GM21515 (cell line): ENCODE results near the gene ANXA9.

Experiments used
- ATAC-seq: cut with Tn5 transposase; IDR thresholded peaks from one replicate; pipeline ENCODE4 v1.9.1; 2021; ENCODE audit not compliant: unreplicated experiment

The ANXA9 gene

GRCh38 chr1:150981805-150982712 is at the start of gene ANXA9:
Gene ANXA9 (plus strand): TSS chr1:150982292. CDS start chr1:150983106, 814 bp downstream.
- ATAC-seq: no peak

GRCh38 chr1:150944856-150945255 is 37.2 kb upstream of the ANXA9 start:
- ATAC-seq: no peak

- no peak for ATAC-seq
Measured at GRCh38 chr1:150954708-150955107, 27.4 kb upstream of the ANXA9 start.

GRCh38 chr1:150955280-150955679 is 26.8 kb upstream of the ANXA9 start:
- no peak for ATAC-seq

- no peak for ATAC-seq
Measured at GRCh38 chr1:150957666-150958065, 24.4 kb upstream of the ANXA9 start.

GRCh38 chr1:150960646-150961045 is 21.4 kb upstream of the ANXA9 start:
- no peak for ATAC-seq

GRCh38 chr1:150961756-150962155 is 20.3 kb upstream of the ANXA9 start:
- ATAC-seq: no peak

GRCh38 chr1:150963321-150964163 is 18.6 kb upstream of the ANXA9 start:
- ATAC-seq: no peak

GRCh38 chr1:150964164-150964489 is 18.0 kb upstream of the ANXA9 start:
- no peak for ATAC-seq

- ATAC-seq: no peak
Measured at GRCh38 chr1:150965605-150966004, 16.5 kb upstream of the ANXA9 start.

GRCh38 chr1:150966011-150966410 is 16.1 kb upstream of the ANXA9 start:
- no peak for ATAC-seq

GRCh38 chr1:150967936-150968335 is 14.2 kb upstream of the ANXA9 start:
- no peak for ATAC-seq

- no peak for ATAC-seq
Measured at GRCh38 chr1:150968491-150968890, 13.6 kb upstream of the ANXA9 start.

GRCh38 chr1:150969626-150970025 is 12.5 kb upstream of the ANXA9 start:
- no peak for ATAC-seq

GRCh38 chr1:150970808-150971582 is 11.1 kb upstream of the ANXA9 start:
- ATAC-seq: no peak

- ATAC-seq: no peak
Measured at GRCh38 chr1:150971583-150972416, 10.3 kb upstream of the ANXA9 start.

- ATAC-seq: no peak
Measured at GRCh38 chr1:150972417-150972940, 9.6 kb upstream of the ANXA9 start.

- no peak for ATAC-seq
Measured at GRCh38 chr1:150973258-150973835, 8.7 kb upstream of the ANXA9 start.

GRCh38 chr1:150973836-150974579 is 8.1 kb upstream of the ANXA9 start:
- peak; percentile 51 for ATAC-seq
